Kidney (tissue), 14 donors: ENCODE results near the gene ZCCHC3. TPM values are rescaled to one million over a fixed set of nuclear protein-coding genes. Genes with fewer than 3 reads are reported as not detected.

Experiments
- DNase-seq, 5 donors: peaks; one replicate each; pipeline ENCODE4 v3.0.0-alpha.2; 2013 to 2020
- FAIRE-seq: peaks from 2 replicates; lab custom pipeline; 2012; peaks lifted over from hg19 to GRCh38; lab: Jason Lieb, UNC
- H3K27ac ChIP-seq, 2 donors: one replicate each; pipeline ENCODE4 v1.7.0; 2013; ENCODE audit warnings: low read depth in 2 of 2, low read length in 2 of 2, inconsistent platforms in 1 of 2
- H3K27me3 ChIP-seq: one replicate; pipeline ENCODE4 v1.7.1; 2013; ENCODE audit warnings: low read length, inconsistent platforms; ENCODE audit not compliant: control insufficient read depth, insufficient read depth
- H3K36me3 ChIP-seq, 3 donors: one replicate each; pipeline versions ENCODE4 v1.7.0 to v1.7.1; 2013; ENCODE audit warnings: low read length in 3 of 3, control low read depth in 1 of 3, inconsistent platforms in 1 of 3; ENCODE audit not compliant: insufficient read depth in 3 of 3, control insufficient read depth in 2 of 3
- H3K4me1 ChIP-seq, 3 donors: one replicate each; pipeline versions ENCODE4 v1.7.0 to v1.7.1; 2013; ENCODE audit warnings: low read length in 3 of 3, inconsistent platforms in 1 of 3, low read depth in 1 of 3; ENCODE audit not compliant: control insufficient read depth in 2 of 3, insufficient read depth in 2 of 3
- H3K4me3 ChIP-seq, 3 donors: one replicate each; pipeline versions ENCODE4 v1.7.0 to v1.8.1; 2013; ENCODE audit warnings: low read length in 3 of 3, control low read depth in 1 of 3, inconsistent platforms in 1 of 3
- H3K9ac ChIP-seq, 3 donors: one replicate each; pipeline versions ENCODE4 v1.7.0 to v1.7.1; 2013; ENCODE audit warnings: low read length in 3 of 3, control low read depth in 1 of 3, inconsistent platforms in 1 of 3
- H3K9me3 ChIP-seq, 3 donors: one replicate each; pipeline versions ENCODE4 v1.7.0 to v1.7.1; 2013; ENCODE audit warnings: low read length in 3 of 3, control low read depth in 1 of 3, inconsistent platforms in 1 of 3; ENCODE audit not compliant: control insufficient read depth in 2 of 3, insufficient read depth in 1 of 3
- intact Hi-C: fragments of 100-400 bp; cut with DNase I; formaldehyde crosslinking; loops from one replicate; pipeline ENCODE4 v1.11.1; 2022
- polyA plus RNA-seq: library from polyadenylated mRNA; stranded (reverse); fragments of 350-450 nt; fragmentation: Illumina TruSeq; extraction: RNeasy Lipid Tissue Mini Kit (QIAGEN cat#74804); gene quantifications from one replicate; pipeline ENCODE4 v1.2.3, GENCODE V29; 2014; ENCODE audit warnings: low read depth, low replicate concordance; ENCODE audit not compliant: insufficient read depth
- total RNA-seq: library from RNA; stranded (reverse); fragmentation: NEBNext Ultra II Directional; extraction: Animal tissue kit (Norgen Biotek cat#: 25700); gene quantifications from one replicate; pipeline ENCODE4 v1.2.1, GENCODE V29; 2021
- TF ChIP-seq, protein P1 (sequence below): IDR thresholded peaks from 3 replicates; pipeline ENCODE4 v1.5.1; 2012; ENCODE audit warnings: mild to moderate bottlenecking, moderate library complexity, borderline replicate concordance; ENCODE audit not compliant: insufficient read depth; ENCODE audit errors: extremely low read depth
- donor health status: control.
- donor health status: control.
- donor health status: control.
- donor health status: control.
- donor health status: control.
- donor health status: DM: yes; HTN: yes; CAD: no.
- donor health status: Normal renal cell carcinoma (clear cell type).

ZCCHC3 gene
- total and polyA plus RNA-seq, 2 donors from 2014 or later: 12.8 to 16.4 TPM

DNA sequence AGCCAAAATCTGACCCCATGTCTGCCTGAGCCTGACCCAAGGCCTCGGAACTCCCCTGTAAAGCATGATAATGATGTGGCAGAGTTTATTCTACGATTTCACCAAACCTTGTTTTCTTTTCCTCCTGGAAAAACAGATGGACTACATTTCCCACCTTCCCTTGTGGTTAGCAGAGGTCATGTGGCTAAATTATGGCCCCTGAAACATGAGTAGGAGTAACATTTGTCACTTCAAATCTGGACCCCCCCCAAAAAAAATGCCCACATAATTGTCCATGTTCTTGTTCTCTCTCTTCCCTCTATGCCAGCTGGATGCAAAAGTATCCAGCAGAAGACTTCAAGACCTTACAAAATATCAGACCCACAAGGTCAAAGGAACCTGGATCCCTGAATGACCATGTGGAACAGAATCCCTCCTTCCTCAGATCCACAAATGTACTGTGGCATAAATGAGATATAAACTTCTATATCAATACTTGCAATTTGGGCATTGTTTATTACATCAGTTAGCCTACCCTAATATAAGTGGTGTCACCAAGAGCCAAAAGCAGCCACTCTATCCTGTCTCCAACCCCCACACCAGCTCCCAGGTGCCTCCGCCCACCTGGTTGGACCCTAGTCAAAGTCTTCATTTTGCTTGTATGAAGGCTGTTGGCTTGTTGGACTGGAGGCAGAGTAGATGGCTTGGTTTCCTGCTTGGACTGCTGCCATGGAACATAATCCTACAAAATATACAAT lies 8.2 kb upstream of the ZCCHC3 start:
- peaks cover 0 to 11% (median 9%) of the 10 kb centered on the region in 3 donors for H3K4me1 ChIP-seq
- no peaks in the 10 kb centered on the region for H3K36me3 ChIP-seq
- peak overlapping the region in 1 of 3 donors; percentile 88 for H3K9ac ChIP-seq

DNA sequence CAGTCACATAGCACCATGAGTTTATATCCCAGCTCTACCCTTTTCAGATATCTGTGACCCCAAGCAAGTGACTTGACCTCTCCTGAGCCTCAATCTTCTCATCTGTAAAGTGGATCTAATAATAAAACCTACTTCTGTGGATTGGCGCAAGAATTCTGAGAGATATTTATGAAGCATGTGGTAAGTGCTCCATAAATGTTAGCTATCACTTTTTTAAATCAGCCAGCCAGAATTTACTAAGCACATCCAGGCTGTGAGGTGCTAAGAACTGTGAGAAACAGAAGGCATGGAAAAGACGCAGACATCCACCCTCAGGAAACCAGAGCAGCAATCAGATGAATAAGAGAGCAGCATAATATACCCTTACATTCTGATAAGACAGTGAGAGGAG lies 7.7 kb upstream of the ZCCHC3 start:
- Histone ChIP-seq H3K9ac (peak overlapping the region; percentile 77 to 94 (median 88)), H3K27me3 (no peaks in the 10 kb centered on the region), H3K4me1 (peaks cover 0 to 11% (median 9%) of the 10 kb centered on the region in 3 donors), H3K9me3 (no peaks in the 10 kb centered on the region), H3K4me3 (peak overlapping the region; percentile 84 to 96 (median 93)), H3K36me3 (no peaks in the 10 kb centered on the region), H3K27ac (peak overlapping the region; percentile 63 to 88)
- FAIRE-seq (no peak), DNase-seq (peak in 1 of 5 donors; percentile 2)
- intact Hi-C loops: no loop called here
- TF ChIP-seq, protein P1, sequence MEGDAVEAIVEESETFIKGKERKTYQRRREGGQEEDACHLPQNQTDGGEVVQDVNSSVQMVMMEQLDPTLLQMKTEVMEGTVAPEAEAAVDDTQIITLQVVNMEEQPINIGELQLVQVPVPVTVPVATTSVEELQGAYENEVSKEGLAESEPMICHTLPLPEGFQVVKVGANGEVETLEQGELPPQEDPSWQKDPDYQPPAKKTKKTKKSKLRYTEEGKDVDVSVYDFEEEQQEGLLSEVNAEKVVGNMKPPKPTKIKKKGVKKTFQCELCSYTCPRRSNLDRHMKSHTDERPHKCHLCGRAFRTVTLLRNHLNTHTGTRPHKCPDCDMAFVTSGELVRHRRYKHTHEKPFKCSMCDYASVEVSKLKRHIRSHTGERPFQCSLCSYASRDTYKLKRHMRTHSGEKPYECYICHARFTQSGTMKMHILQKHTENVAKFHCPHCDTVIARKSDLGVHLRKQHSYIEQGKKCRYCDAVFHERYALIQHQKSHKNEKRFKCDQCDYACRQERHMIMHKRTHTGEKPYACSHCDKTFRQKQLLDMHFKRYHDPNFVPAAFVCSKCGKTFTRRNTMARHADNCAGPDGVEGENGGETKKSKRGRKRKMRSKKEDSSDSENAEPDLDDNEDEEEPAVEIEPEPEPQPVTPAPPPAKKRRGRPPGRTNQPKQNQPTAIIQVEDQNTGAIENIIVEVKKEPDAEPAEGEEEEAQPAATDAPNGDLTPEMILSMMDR: no peak

More for the DNA sequence above, 8.2 kb upstream of the ZCCHC3 start:
- DNase-seq (no peak), FAIRE-seq (no peak)
- Histone ChIP-seq H3K27me3 (no peaks in the 10 kb centered on the region), H3K4me3 (peak overlapping the region; percentile 84 to 96 (median 93)), H3K27ac (no peak overlapping the region), H3K9me3 (no peaks in the 10 kb centered on the region)
- TF ChIP-seq, protein P1: no peak
- intact Hi-C loops: no loop called here

DNA sequence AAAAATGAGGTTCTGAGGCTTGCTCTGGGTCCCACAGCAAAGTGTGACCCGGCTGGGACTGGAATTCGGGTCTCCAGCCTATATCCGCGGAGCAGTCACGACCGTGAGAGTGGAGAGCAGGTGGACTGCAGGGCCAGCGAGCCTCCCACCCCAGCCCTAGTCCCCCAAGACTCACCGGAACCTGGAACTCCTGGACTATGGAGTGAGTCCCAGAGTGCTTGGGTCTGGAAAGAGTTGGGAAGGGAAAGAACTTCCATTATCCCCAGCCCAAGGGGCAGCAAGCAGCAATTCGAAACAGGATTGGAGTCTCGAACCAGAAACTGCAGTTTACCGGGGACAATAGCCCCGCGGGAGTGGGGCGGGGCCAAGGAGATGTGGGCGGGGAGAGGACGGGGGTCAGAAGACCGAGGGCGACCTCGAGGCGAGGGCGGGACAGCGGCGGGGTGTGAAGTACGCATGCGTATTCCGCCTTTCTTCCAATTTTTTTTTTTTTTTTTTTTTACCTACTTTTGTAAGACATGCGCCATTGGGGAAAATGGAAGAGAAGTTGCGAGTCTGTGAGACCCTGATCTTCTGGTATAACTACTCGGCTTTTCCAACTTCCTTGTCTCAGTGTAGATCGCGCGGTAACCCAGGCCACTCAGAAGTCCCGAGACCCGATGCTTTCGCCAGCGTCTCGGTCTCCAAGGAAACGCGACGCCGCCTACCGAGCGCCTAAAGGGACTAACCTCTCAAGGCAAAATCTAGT lies 7.1 kb upstream of the ZCCHC3 start, which contains the start of gene C20orf96:
C20orf96 (minus strand) TSS at position 667 of the 748 bp plus-strand sequence; CDS start at position 527, 140 bp downstream.
- no peaks in the 10 kb centered on the region for H3K36me3 ChIP-seq
- intact Hi-C loops: no loop called here
- FAIRE-seq: peak; percentile 32

More for the DNA sequence above, 7.1 kb upstream of the ZCCHC3 start, which contains the start of gene C20orf96:
- TF ChIP-seq, protein P1: peak; percentile 13
- H3K27me3 ChIP-seq: no peaks in the 10 kb centered on the region
- no peaks in the 10 kb centered on the region for H3K9me3 ChIP-seq
- H3K4me3 ChIP-seq: peak within 1 kb of the TSS; percentile 84 to 96 (median 93)
- DNase-seq: peak; percentile 93 to 98 (median 97)
- H3K27ac ChIP-seq: peak within 1 kb of the TSS; percentile 63 to 88
- peaks cover 0 to 11% (median 9%) of the 10 kb centered on the region in 3 donors for H3K4me1 ChIP-seq
- peak within 1 kb of the TSS; percentile 77 to 94 (median 88) for H3K9ac ChIP-seq
